GM18907 (cell line): ENCODE measurements around the gene MRGPRF.

Source experiments
- ATAC-seq: cut with Tn5 transposase; IDR thresholded peaks from one replicate; pipeline ENCODE4 v1.9.1; 2021; ENCODE audit warnings: mild to moderate bottlenecking, moderate library complexity; ENCODE audit not compliant: unreplicated experiment

MRGPRF gene, protein sequence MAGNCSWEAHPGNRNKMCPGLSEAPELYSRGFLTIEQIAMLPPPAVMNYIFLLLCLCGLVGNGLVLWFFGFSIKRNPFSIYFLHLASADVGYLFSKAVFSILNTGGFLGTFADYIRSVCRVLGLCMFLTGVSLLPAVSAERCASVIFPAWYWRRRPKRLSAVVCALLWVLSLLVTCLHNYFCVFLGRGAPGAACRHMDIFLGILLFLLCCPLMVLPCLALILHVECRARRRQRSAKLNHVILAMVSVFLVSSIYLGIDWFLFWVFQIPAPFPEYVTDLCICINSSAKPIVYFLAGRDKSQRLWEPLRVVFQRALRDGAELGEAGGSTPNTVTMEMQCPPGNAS

DNA sequence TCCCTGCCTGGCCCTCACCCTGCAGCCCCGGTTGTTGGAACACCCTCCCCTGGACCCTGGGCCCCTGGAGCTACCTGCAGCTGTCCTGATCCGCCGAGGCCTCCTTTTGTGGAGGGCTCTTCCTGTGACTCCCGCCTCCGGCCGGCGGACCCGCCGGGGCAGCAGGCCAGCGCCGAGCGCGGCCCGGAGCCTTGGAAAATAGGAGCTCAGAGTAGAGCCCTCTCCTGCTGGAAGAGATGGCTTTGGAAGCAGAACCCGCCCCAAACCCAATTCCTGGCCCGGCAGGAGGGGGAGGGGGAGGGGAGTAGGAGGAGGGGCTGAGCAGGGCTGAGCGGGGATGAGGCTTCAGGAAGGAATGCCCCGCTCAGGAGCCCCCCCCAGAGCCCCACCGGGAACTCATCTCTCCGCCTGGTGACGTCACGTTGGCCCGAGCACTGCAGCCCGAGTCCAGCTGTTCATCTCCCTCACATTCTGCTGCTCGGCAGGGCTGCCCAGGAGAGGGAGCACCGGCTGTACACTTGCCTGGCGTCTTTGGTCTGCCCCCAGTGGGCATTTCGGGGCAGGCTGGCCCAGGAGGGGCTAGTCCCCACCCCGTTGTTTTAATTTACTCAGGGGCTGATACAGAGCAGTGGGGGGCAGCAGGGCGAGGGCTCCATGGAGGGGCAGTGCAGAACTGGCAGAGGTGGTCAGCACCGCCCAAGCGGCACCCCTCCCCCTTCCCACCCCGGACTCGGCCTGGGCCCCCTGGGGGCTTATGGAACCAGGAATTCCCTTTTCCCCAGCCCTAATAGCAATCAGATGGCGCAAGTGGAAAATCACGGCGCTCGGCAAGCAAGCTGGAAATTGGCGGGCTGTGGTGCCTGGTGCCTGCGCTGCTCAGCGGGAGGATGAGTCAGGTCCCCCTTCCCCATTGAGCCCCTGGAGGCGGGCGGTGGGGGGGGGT lies at the start of gene MRGPRF:
Gene MRGPRF, minus strand, starts transcription at position 238 of the 943 bp plus-strand sequence. CDS start 3,345 bp downstream, outside the sequence.
- ATAC-seq = no peak

DNA sequence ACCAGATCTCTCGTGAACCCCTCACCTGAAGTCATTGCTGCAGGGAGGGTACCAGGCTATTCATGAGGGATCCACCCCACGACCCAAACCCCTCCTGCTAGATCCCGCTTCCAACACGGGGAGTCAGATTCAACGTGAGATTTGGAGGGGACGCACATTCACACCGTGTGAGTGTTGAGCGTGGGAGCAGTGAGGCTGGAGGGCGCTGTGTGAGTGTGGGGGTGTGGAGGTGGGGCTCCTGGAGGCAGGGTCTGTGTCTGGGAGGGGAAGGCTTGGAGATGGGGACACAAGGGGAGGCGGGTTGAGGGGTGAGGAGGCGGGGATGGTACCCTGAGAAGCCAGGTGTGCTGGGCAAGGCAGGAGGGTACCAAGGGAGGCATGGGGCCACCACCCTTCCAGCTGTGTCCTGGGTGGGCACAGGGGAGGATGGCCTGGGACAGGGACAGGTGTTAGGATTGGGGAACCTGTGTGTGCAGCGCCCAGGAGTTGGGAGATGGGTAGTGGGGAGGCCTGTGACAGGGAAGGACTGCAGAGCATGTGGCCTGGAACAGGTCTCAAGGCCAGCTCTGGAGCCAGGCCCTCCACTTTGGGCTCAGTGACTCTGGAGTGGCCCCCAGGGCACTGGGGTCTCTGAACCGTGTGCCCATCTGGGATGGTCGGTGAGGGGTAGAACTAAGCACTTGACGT lies 49.3 kb upstream of the MRGPRF start:
- ATAC-seq = no peak

DNA sequence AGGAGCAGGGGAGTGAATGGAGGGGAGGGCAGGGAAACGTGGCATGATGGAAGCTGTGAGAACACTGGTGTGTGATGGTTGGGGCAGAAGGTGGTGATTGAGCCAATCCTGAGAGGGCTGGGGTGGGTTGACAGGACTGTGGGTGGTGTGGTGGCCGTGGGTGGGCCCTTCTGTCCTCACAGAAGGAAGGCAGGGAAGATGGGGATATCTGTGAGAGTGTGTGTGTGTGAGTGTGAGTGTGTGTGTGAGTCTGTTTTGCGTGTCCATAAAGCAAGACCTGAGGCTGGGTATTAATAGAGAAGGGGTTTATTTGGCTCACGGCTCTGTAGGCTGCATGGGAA lies 48.6 kb upstream of the MRGPRF start:
- ATAC-seq = no peak

DNA sequence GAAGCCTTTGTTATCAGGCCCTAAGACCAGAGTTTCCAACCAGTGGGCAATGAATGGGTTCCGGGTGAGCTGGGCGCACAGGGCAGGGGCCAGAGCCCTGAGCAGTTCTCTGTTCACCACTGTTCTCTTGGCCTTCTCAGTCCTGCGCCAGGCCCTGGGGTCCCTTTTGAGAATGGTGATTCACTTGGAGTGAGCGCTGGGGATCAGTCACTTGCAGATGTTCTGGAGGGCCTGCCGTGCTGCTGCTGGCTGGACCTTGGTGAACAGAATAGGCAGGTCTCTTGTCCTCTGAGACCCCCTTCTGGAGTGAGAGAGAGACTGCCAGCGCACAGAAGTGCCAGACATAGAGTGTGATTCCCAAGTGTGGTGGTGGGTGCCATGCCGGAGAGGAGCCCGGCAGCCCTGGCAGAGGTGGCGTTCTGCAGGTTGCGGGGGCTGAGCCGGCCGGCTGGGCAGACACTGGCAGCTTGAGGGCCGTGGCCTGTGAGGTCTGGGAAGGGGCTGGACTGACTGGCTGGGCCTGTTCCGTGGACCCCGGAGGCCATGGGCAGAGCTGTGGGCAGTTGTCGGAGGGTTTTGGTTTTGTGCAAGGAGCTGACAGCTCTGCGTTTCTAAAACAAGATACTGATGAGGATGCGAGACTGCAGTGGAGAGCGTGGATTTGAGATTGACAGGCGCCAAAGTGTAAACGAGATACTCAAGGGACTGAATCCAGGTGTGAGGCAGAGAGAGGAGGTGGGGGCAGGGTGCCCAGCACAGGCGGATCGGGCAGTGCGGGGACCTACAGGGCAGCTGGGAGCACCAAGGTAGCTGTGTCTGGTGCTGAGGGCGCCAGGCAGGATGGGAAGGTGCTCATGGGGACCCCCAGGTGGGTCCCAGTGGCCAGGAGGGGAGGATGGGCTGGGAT lies 48.0 kb upstream of the MRGPRF start:
- no peak for ATAC-seq

DNA sequence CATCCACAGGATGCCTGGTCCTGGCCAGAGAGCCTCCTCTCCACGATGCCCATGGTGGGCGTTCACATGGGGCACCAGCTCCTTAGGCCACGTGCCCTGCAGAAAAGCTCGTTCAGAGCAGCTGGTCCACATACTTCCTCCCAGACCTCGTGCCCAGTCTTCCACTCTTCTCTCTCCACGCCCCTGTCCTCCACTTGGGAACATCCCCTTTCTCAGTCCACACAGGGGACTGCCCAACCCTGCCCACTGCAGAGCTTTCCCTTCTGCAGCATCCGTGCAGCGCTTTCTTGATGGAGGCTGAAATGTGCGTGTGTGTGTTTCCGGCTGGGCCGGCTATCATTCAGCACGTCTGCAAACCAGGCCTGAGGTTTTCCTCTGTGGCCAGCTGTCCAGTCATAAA lies 46.9 kb upstream of the MRGPRF start:
- no peak for ATAC-seq

DNA sequence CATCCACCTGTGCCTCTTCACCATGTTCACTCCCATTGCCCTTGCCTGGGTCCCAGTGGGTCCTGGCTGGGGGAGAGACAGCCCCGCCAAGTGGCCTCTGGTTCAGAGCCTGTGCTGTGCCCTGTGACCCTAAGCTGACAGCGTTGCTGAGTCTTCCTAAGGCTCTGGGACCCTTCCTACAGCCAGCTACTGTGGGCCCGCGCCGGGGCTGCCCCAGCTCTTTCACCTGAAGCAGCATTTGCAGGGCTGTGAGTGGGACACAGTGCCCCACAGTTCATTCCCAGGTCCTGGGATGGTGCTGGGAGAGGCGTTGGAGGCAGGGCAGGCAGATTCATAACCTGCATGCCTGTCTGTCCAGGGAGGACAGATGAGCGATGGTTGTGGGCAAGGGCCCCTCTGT lies 46.4 kb upstream of the MRGPRF start:
- no peak for ATAC-seq

DNA sequence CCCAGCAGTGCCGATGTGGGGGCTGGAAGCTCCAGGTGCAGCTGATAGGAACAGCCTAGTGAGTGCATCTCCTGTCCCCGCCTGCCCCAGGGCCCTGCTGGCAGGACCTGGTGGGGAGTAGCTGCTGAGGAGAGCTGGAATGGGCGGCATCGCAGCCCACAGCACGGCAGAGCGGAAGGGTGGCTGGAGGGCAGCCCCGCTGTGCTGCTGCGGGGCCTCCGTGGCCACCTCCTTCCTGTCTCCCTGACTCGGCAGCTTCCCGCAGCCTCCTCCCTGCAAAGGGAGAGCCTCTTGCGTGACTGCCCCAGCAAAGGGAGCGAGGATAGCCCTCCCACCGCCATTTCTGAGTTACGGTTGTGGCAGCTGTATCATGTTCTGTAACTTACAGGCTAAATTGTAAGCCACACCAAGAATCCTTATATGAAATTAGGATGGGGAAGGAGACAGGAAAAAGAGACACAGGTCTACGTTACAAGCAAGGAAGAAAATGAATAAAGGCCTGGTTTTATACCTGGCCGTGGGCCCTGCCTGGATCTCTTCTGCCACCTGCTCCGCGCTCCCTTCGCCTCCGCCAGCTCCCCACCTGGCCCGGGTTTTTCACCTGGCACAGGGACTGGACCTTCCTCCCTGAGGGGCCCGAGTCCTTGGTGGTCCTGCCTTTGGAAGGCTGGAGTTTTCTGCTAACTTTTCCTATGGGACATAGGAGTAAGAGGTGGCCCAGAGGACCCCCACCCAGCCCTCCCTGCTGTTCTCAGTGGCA lies 45.6 kb upstream of the MRGPRF start:
- ATAC-seq = no peak

DNA sequence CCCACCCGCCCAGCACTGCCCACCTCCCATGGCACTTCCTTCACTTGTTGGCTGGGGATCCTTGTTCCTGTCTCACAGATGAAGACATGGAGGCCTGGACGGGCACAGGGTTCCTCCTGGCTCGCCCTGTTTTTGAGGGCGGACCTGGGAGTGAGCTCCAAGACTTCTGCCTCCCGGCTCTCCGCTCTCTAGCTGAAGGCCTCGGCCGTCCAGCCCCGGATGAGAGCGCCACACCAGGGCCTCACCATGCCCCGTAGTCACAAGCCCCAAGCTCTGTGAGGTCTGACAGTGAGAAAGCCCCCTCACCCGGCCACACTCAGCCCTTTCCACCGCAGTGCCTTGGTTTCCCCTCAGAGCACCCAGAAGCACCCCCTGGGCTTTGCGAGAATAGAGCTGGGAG lies 44.8 kb upstream of the MRGPRF start:
- no peak for ATAC-seq

DNA sequence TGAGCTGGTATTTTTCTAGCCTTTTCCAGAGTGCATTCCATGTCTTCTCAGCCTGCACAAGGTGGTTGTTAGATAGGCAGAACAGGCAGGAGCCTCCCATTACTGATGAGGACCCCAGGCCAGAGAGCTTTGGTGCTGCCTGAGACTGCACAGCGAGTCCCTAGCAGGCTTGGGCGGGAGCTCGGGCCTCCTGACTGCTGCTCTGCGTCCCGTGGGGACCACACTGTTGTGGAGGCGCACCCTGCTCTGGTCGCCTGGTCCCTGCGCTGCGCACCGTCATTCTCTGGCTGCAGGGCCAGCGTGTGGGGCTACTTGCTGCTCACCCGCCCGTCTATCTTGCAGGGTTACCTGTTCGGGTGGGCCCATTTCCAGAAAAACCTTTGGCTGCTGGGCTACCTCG lies 44.2 kb upstream of the MRGPRF start:
- no peak for ATAC-seq

DNA sequence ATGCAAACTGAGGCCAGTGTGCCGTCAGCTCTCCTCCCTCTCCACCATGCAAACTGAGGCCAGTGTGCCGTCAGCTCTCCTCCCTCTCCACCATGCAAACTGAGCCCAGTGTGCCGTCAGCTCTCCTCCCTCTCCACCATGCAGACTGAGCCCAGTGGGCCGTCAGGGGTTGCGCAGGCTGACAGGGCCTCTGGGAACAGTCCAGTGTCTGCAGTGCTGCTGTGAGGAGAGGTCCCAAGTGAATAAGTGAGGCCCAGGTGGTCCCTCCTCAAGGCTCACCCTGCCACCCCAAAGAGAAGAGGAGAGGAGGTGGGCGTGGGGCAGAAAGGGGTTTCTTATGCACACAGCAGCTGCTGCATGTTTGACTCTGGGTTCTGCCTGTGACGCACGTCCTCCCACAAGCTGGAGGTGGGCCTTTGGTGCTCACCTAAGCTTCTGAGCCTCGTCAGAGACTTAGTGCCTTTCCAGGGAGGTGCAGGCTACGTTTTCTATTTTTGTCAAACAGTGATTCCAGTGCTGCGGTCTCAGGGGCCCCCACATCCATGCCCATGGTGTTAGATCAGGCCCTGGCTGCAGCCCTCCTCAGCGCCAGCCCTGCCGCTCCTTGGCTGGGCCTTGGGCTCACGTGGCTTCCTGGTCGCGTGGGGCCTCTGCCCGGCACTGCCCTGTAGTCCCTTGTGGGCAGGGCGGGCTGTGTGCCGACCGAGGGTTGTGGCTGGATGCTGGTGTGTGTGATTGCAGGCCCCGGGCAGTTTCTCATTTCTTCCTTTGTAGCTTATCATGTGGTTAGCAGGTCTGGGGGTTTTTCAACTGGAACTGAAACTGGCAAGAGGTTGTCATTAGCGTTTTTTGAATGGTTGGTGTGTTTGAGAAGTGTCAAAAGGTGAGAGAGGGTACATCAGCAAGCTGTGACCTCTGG lies 42.8 kb upstream of the MRGPRF start:
- ATAC-seq = peak; percentile 83

DNA sequence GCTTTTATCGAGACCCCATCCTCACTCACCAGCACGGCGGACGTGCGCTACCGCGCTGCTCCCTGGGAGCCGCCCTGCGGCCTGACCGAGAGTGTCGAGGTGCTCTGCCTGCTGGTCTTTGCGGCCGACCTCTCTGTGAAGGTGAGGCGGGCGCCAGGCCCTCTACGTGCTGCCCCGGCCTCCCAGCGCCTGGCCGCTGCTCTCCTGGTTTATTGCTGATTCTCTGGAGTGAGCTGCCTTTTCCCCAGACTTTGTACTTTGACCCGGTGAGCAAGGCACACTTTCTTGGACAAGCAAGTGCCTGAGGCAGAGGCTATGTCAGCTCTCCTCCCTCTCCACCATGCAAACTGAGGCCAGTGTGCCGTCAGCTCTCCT lies 42.2 kb upstream of the MRGPRF start:
- no peak for ATAC-seq

DNA sequence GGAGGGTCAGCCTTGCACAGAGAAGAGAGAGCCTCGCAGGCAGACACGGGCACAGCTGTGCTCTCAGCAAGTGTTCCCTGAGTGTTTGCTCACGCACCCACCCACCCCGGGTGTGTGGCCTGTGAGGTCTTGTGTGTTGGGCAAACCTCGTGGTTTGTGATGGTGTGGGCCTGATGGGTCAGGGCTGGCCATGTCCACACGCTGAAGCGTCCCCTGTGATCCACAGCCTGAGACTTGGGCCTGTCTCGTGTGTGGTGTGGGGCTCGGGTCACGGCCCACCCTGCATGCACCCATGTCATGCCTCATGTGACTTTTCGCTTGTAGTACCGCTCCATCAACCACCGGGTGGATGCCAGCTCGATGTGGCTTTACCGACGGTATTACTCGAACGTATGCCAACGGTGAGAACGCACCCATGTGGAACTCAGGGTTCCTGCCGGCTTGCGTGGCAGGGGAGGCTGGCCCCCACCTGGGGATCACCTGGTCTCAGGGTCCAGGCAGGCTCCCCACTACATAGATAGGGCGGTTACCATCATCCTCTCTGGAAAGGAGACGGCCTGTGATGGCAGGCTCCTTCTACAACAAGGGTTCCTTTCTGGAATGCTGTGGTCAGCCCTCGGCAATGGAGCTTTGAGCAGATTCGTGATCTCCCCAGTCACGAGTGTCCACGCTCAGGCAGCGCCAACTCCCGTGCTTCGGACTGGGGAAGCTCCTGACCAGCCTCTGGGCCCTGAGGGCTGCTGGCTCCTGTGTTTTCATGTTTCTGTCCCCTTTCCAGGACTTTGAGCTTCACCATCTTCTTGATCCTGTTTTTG lies 41.6 kb upstream of the MRGPRF start:
- no peak for ATAC-seq

DNA sequence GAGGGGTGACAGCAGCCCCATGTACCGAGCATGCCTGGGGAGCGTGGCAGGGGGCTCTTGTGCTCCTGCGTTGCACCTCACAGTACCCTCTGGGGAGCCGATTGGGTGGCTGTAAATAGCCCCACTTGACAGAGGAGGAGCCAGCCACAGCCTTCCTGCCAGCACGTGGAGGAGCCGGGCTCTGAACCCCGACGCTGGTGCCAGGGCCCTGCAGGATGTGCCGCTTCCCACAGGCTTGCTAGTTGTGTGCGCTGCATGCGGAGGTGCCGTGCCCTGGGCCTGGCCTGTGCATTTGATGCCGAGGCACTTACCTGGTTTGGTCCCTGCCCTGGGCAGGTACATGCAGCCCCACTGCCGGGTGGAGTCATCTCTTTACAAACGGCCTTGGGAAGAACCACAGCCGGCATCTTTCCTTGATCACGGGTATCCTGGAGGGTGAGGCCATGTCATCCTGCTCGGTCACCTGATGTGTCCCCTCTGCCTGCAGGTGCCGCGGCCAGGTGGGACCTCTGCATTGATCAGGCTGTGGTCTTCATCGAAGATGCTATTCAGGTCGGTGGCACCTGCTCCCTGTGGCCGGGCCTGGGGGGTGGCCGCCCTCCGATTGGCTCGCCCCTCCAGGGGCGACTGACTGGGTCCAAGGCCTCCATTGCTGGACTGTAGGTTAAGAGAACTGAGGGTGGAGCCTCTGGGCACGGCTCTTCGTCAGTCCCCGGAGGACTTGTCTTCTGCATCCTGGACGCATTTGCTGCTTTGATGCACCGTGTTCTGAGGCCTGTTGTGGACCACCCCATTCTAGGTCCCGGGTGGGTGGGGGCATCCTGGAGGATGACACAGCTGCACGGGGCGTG lies 40.7 kb upstream of the MRGPRF start:
- ATAC-seq = no peak

DNA sequence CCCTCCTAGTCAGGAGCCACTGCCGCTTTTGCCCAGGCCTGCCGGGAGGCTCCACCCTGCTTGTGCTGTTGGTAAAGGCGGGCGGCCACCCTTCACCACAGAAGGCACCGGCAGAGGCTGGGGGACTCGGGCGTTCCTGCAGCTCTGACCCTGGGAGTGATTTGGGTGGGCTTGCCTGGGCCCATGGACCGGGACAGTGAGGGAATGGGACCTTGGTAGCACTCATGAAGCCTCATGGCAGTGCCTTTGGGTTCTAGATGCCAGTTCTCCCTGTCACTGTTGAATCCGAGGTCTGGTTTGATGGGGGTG lies 40.1 kb upstream of the MRGPRF start:
- ATAC-seq = no peak

DNA sequence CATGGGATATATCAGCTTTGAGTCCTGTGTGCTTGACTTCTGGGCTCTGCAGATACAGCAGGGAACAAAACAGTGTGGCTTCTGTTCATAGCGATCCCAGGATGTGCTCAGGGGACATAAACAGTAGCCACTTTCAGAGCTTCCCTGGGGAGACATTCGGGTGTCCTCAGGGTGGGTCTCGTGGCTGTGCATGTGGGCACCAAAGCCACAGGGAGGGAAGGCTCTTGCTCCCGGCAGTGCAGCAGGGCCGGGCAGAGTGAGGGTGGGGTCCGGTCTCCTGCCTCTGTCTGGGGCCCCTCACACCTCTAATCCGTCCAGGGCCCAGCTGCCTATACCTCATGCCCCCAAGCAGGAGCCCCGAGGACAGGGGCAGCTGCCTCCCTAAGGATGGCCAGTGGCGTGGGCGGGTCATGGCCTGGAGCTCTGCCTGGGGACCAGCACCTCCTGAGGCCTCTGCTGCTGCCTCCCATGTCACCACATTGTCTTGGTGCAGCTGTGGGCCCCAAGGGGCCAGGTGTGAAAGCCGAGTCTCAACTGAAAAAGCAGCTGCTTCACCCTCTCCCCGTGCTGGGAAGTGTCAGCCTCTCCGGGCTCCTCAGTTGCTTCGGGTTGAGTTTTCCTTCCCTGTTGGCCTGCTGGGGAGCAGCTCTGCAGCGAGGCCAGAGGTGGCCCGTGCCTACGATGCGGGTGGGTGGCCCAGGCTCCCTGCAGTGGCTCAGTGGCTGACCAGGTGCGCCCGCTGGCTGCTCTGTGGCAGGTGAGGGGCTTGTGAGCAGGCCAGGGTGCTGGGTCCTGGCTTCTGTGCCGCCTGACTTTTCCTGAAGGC lies 39.5 kb upstream of the MRGPRF start:
- no peak for ATAC-seq
